Tibial artery (tissue), 4 donors: ENCODE data around the gene CPLANE1.

ENCODE experiments used
- DNase-seq, 2 donors: peaks; one replicate each; pipeline ENCODE4 v3.0.0-alpha.2; 2019
- H3K27ac ChIP-seq, 2 donors: fragments of 200-600 bp; sonication (generic) in 1 of 2; 1 replicate in 1 of 2; 2 replicates in 1 of 2; pipeline ENCODE4 v1.5.1; 2018 to 2019; ENCODE audit warnings: mild to moderate bottlenecking in 1 of 2
- H3K27me3 ChIP-seq, 2 donors: fragments of 200-600 bp; sonication (generic) in 1 of 2; one replicate each; pipeline versions ENCODE4 v1.5.1 to v1.6.0; 2016 to 2019
- H3K36me3 ChIP-seq, 3 donors: fragments of 200-600 bp; sonication (generic) in 2 of 3; one replicate each; pipeline ENCODE4 v1.5.1; 2016 to 2019; ENCODE audit warnings: mild to moderate bottlenecking in 2 of 3
- H3K4me1 ChIP-seq, 4 donors: fragments of 200-600 bp; sonication (generic) in 2 of 4; 1 replicate in 3 of 4; 2 replicates in 1 of 4; pipeline ENCODE4 v1.5.1; 2016 to 2019
- H3K4me3 ChIP-seq, 2 donors: fragments of 200-600 bp; sonication (generic) in 1 of 2; 1 replicate in 1 of 2; 2 replicates in 1 of 2; pipeline ENCODE4 v1.5.1; 2018 to 2019; ENCODE audit warnings: mild to moderate bottlenecking in 2 of 2
- H3K9me3 ChIP-seq, 3 donors: fragments of 200-600 bp; sonication (generic) in 1 of 3; one replicate each; pipeline ENCODE4 v1.5.1; 2016 to 2019
- intact Hi-C: fragments of 100-400 bp; cut with DNase I; formaldehyde crosslinking; loops from one replicate; pipeline ENCODE4 v1.15.0; 2023; ENCODE audit warnings: low total_unique reads
- TF ChIP-seq, protein P1 (sequence below), 2 experiments: fragments of 200-600 bp in 1 of 2; fragments of 450-650 bp in 1 of 2; IDR thresholded peaks; one replicate each; pipeline ENCODE4 v1.5.1; 2017 to 2019; ENCODE audit warnings: antibody characterized with exemption in 2 of 2, mild to moderate bottlenecking in 1 of 2, moderate library complexity in 1 of 2

The CPLANE1 gene

DNA sequence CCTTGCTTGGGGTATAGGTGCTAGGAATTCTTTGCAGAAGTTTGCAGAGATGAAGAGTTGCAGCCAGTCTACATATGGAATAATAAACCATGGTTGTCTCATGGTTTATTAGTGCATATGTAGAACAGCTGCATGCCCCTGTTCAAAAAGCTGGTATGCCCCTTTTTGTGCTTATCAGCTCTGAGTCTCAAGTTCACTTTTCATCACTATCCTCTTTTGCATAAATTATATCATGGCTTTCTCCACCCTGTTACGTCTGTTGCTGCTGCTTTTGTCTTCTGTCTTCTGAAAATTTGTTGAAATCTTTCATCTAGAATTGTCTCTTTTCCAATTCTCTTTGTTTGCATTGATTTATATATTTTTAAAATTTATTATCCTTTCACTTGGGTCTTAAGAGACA is 172.0 kb downstream of the CPLANE1 start:
- intact Hi-C loops: no loop called here
- TF ChIP-seq, protein P1, sequence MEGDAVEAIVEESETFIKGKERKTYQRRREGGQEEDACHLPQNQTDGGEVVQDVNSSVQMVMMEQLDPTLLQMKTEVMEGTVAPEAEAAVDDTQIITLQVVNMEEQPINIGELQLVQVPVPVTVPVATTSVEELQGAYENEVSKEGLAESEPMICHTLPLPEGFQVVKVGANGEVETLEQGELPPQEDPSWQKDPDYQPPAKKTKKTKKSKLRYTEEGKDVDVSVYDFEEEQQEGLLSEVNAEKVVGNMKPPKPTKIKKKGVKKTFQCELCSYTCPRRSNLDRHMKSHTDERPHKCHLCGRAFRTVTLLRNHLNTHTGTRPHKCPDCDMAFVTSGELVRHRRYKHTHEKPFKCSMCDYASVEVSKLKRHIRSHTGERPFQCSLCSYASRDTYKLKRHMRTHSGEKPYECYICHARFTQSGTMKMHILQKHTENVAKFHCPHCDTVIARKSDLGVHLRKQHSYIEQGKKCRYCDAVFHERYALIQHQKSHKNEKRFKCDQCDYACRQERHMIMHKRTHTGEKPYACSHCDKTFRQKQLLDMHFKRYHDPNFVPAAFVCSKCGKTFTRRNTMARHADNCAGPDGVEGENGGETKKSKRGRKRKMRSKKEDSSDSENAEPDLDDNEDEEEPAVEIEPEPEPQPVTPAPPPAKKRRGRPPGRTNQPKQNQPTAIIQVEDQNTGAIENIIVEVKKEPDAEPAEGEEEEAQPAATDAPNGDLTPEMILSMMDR (IDR thresholded peaks at IDR 0.05): no peak
- Histone ChIP-seq H3K27me3 (no peaks in the 10 kb centered on the region), H3K9me3 (no peaks in the 10 kb centered on the region), H3K4me3 (no peak overlapping the region), H3K27ac (no peak overlapping the region), H3K36me3 (peaks cover 24 to 27% (median 26%) of the 10 kb centered on the region in 3 donors), H3K4me1 (peaks cover 0 to 3% (median under 1%) of the 10 kb centered on the region in 4 donors)
- DNase-seq: no peak

DNA sequence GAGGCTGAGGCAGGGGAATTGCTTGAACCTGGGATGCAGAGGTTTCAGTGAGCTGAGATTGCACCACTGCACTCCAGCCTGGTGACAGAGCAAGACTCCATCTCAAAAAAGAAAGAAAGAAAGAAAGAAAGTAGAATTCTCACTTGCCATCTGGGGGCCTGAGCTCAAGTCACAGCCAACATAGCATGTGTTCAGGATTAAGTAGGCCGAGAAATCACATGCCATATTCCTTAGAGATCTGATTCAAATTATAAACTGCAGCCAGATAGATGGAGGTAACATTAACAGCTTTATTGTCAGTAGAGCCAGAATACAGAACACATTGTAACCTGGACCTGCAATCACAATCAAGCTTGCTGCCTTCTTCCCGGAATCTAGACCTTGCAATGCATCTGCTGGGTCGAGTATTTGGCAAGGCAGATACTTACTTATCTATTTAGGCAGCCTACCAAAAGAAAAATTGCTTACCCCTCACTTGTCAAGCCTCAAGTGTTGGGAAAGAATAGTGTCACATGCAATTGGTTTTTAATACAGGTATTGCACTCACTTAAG is 173.7 kb downstream of the CPLANE1 start:
- no peaks in the 10 kb centered on the region for H3K27me3 ChIP-seq
- H3K27ac ChIP-seq: no peak overlapping the region
- H3K4me3 ChIP-seq: no peak overlapping the region
- peaks cover 0 to 8% (median 3%) of the 10 kb centered on the region in 4 donors for H3K4me1 ChIP-seq
- no peaks in the 10 kb centered on the region for H3K9me3 ChIP-seq
- intact Hi-C loops: no loop called here
- DNase-seq: no peak
- TF ChIP-seq, protein P1 (IDR thresholded peaks at IDR 0.05): no peak
- peaks cover 22 to 27% (median 23%) of the 10 kb centered on the region in 3 donors for H3K36me3 ChIP-seq

DNA sequence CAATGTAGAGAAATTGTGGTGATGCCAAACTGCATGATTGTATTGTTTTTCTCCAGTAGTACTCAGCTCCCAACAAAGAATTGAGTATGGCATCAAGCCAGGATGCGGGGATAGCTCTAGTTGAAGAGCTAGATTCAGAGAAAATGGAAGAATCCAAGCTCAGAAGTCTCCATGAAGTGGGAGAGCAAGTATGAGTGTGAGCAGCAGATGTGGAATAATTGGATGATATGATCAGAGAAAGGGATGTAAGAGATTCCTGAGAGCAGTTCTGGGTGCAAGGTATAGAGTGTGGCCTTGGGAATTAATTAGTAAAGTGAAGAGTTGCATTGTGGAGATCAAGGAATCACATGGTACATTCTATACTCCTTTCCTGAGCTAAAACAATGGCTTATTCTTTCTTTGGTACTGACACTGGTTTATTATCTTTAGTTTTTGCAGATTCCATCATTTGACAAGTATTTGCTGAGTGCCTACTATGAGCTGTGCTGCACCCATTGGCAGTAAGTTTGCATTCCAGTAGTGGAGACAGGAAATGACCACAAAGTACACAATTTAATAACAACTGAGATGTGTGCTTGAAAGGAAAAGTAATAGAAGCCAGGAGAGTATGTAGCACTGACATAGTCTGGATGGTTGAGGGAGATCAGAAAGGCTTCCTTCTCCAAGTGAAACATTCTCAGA is 177.1 kb downstream of the CPLANE1 start:
- Histone ChIP-seq H3K4me1 (peaks cover 0 to 8% (median 3%) of the 10 kb centered on the region in 4 donors), H3K36me3 (peaks cover 0 to under 1% (median 0%) of the 10 kb centered on the region in 3 donors), H3K27ac (no peak overlapping the region), H3K4me3 (no peak overlapping the region), H3K9me3 (no peaks in the 10 kb centered on the region), H3K27me3 (no peaks in the 10 kb centered on the region)
- TF ChIP-seq, protein P1 (IDR thresholded peaks at IDR 0.05): no peak
- no peak for DNase-seq
- intact Hi-C loops: no loop called here

DNA sequence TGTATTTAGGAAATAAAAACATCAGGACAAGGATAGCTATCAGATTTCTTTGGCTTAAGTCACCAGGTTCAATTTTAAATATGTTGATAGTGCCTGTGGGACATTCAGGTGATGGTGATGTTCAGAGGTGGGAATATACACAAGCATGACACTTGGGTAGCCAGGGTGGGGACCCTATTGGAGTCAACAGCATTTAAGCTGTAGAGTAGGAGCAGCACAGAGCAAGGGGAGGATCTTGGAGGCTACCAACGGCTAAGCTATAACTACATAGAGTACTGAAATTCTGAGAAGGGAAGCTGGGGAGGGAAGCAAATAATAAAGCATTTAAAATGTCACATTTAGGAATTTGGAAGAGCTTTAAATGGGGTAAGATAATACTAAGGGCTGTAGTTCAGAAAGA is 177.7 kb downstream of the CPLANE1 start:
- Histone ChIP-seq H3K27me3 (no peaks in the 10 kb centered on the region), H3K9me3 (no peaks in the 10 kb centered on the region), H3K4me3 (no peak overlapping the region), H3K4me1 (peaks cover 0 to 8% (median 3%) of the 10 kb centered on the region in 4 donors), H3K36me3 (peaks cover 0 to 6% (median 0%) of the 10 kb centered on the region in 3 donors), H3K27ac (no peak overlapping the region)
- TF ChIP-seq, protein P1 (IDR thresholded peaks at IDR 0.05): no peak
- intact Hi-C loops: no loop called here
- no peak for DNase-seq

DNA sequence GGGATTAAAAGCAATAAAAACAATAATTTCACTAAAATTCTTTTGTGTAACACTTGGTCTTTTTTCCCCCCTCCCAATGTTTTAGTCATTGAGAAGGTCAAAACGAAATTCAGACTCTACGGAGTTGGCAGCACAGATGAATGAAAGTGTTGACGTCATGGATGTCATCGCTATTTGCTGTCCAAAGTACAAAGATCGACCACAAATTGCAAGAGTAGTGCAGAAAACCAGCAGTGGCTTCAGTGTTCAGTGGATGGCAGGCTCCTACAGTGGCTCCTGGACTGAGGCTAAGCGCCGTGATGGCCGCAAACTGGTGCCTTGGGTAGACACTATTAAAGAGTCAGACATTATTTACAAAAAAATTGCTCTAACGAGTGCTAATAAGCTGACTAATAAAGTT is 184.7 kb downstream of the CPLANE1 start:
- H3K9me3 ChIP-seq: no peaks in the 10 kb centered on the region
- DNase-seq: no peak
- intact Hi-C loops: no loop called here
- TF ChIP-seq, protein P1 (IDR thresholded peaks at IDR 0.05): no peak
- no peak overlapping the region for H3K27ac ChIP-seq
- H3K36me3 ChIP-seq: peaks cover 50 to 68% (median 53%) of the 10 kb centered on the region in 3 donors
- no peaks in the 10 kb centered on the region for H3K4me1 ChIP-seq
- no peak overlapping the region for H3K4me3 ChIP-seq
- no peaks in the 10 kb centered on the region for H3K27me3 ChIP-seq
